Measurements from ENCODE around the gene AMMECR1.

DNA sequence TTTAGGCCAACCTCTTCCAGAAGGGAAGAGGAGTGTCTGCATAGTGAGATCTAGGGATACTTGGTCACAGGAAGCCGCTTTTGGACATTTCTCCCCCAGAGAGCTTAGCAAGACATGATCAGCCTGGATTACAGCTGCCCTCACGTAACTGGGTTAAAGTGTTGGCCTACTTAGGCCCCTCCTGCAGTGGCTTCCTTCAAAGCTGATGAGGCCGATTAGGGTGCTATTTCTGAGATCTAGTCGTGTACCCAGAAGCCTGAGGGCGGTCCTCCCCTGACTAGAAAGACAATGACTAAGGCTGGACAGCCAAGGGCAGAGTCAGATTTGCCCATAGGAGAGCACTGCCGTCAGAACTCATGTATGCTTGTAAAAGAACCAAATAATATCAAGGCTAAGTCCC is 135.0 kb downstream of the AMMECR1 start:
- TF ChIP-seq POLR2A (IDR thresholded peaks at IDR 0.05; ENCODE audit: low read depth), result no peak
- TF ChIP-seq, protein P1, sequence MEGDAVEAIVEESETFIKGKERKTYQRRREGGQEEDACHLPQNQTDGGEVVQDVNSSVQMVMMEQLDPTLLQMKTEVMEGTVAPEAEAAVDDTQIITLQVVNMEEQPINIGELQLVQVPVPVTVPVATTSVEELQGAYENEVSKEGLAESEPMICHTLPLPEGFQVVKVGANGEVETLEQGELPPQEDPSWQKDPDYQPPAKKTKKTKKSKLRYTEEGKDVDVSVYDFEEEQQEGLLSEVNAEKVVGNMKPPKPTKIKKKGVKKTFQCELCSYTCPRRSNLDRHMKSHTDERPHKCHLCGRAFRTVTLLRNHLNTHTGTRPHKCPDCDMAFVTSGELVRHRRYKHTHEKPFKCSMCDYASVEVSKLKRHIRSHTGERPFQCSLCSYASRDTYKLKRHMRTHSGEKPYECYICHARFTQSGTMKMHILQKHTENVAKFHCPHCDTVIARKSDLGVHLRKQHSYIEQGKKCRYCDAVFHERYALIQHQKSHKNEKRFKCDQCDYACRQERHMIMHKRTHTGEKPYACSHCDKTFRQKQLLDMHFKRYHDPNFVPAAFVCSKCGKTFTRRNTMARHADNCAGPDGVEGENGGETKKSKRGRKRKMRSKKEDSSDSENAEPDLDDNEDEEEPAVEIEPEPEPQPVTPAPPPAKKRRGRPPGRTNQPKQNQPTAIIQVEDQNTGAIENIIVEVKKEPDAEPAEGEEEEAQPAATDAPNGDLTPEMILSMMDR (IDR thresholded peaks at IDR 0.05), result no peak
- TF ChIP-seq POLR2AphosphoS5 (IDR thresholded peaks at IDR 0.05), result no peak
- no peak for TF ChIP-seq EP300 (IDR thresholded peaks at IDR 0.05)
